Articular chondrocyte of knee joint (primary cell): ENCODE measurements around the gene ANXA10. TPM values are rescaled to one million over a fixed set of nuclear protein-coding genes. Genes with fewer than 3 reads are reported as not detected.

Experiments
- total RNA-seq: library from RNA; depleted of rRNA; stranded (reverse); fragments of >200 nt; gene quantifications from 2 replicates; pipeline ENCODE4 v1.2.3, GENCODE V29; 2012

ANXA10 gene
- not detected in 2 replicates for total RNA-seq

GRCh38 chr4:168092176-168092712, at the start of gene ANXA10:
Gene ANXA10, plus strand, starts transcription at chr4:168092537. Its CDS starts 164 bp downstream, at chr4:168092701.

Other genes with a start within 250 kb of the ANXA10 start
- gene DDX60, start 226.2 kb downstream of the ANXA10 start, total RNA-seq = 19.3 and 27.3 TPM in 2 replicates